Stimulated activated CD4-positive, alpha-beta T cell treated with anti-CD3 and anti-CD28 coated beads, TNF-alpha, amount 100 ng/mL, for 4 hours (primary cell): ENCODE data around the gene LGALS9.
"Not testable (repeated sequence)": the region's sequence is repeated elsewhere in the genome, so short reads cannot be mapped to it uniquely, and the experiment has no call there.

Experiments used
- DNase-seq, 3 experiments: peaks; one replicate each; pipeline ENCODE4 v3.0.0-alpha.2; 2020; ENCODE audit warnings: low read depth in 3 of 3

The LGALS9 gene

DNA sequence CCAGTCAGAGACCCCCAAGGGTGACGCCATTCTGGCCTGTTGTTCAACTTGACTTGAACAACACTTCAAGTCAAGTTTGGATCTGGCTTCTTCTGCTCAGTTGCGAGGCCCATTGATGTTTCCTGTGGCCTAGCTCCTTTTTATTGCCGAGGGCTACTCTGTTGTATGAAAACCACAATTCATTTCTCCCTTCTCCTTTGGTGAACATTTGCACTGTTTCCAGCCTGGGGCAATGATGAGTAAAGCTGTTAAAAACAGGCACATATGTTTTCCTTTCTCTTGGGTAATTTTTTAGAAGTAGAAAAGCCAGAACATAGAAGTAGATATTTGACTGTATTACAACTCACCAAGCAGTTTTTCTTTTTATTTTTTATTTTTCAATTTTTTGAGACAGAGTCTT is 1.7 kb upstream of the LGALS9 start:
- not testable (repeated sequence) for DNase-seq

DNA sequence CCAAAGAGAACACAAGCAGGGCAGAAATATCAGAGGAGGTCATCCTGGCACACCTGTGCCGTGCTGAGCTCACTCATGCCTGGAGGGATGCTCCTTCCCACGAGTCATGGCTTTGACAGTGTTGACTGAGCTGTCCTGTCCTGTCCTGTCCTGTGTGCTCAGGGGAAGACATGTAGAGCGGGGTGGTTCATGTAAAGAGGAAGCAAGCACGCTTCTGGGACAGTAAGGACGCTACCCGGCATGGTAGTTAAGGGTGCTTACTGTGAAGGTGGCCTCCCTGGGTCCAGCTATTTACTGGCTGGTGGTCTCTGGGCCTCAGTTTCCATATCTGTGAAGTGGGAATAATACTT is 398 bp downstream of the LGALS9 start:
- peak in 1 of 3 experiments; percentile 6 for DNase-seq

DNA sequence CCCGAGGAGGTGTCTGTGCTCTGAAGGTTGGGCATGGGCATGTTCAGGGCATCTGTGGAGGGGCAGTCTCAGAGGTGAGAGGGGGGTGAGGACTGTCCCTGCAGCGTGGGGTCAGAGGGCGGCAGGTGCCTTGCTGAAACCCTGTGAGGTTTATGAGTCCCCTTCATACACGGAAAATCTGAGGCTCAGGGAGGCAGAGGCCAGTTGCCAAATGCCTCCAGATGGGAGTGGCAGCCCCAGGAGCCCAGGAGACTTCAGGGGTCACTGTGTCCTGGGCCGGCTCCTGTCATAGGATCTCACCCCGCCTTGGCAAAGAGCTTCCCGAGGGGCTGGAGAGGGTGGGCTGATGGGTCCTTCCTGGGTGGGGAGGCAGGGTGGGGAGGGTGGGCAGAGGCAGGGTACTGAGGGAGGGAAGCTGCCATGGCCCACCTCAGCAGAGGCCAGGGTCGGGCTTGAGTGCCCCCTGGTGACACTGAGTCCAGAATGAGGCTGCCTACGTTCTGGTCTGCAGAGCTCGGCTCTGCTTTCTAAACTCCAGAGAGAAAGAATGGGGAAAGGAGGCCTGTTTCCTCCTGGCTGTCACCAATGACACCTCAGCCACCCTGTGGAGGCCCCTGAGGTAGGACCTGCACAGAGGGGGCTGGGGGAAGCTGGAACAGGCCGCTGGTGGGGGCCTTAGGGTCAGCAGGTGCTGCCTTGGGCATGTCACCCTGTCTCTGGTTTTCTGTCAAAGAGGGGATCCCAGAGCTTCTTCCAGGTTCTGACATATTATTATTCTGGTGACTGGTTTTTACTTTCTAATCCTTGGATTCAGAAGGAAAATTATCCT is 1.1 kb downstream of the LGALS9 start:
- DNase-seq = no peak

DNA sequence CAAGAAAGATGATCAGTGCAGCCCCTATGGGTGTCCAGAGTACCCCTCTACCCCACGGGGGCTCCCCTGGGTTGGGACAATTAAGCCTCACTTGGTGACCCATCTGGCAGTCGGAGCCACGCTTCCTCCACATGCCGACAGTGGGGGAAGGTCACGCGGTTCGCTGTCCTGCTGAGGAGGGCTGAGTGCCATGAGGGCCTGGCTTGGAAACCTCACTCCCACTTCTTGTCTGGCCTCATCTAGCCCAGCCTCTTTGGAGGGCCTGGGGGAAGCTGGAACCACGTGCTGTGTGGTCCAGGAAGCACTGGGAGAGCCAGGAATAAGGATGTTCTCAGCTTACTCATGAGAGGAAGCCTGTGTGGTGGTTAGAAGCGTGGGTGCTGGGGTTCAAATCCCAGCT is 1.8 kb downstream of the LGALS9 start:
- not testable (repeated sequence) for DNase-seq

DNA sequence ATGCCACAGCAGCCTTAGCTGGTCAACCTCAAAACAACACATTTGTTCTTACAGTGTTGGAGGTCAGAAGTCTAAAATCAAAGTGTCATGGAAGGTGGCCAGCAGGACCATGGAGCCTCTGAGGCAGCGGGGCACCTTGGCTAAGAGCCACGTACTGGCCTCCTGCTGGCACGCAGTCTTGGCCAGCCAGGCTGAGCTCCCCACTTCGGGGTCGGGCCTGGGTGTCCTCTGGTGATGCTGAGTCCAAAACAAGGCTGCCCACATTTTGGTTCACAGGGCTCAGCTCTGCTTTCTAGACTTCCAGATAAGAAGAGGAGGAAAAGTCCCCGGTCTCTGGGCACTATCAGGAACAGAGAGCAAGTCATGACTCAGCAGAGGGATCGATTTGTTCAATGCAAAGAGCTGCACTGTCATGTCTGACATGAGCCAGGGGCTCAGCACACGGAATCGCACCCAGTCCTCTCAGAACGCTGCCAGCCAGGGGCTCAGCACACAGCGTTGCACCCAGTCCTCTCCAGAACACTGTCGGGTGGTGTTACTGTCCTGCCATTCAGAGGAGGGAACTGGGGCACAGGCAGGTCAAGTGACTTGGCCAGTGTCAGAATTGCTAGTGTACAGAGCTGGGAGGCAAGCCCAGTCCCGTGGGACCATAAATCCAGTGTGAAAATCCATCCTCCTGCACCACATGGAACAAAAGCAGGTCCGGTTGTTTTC is 2.5 kb downstream of the LGALS9 start:
- no peak for DNase-seq

DNA sequence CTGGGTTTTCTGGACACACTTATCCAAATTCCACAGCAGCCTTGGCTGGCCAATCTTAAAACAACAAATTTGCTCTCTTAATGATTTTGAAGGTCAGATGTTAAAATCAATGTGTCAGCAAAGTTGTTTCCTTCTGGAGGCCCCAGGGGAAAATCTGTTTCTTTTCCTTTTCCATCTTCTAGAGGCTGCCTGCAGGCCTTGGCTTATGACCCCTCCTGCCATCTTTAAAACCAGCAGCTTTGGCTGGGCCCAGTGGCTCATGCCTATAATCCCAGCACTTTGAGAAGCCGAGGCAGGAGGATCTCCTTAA is 3.0 kb downstream of the LGALS9 start:
- no peak for DNase-seq

DNA sequence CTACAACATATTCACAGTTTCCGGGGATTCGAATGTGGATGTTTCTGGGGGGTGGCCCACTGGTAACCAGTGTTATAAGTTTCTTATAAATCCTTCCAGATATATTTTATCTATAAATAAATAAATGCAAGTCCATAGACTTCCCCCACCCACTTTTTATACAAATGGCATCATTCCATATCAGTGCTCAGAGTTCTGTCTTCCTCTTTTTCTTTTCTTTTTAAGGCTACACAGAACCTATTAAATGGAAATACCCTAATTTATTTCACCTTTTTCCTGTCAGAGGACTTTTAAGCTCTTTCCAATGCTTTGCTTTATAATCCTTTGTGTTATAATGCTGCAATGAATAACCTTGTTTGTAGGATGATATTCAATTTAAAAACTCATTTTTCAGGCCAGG is 3.8 kb downstream of the LGALS9 start:
- no peak for DNase-seq

DNA sequence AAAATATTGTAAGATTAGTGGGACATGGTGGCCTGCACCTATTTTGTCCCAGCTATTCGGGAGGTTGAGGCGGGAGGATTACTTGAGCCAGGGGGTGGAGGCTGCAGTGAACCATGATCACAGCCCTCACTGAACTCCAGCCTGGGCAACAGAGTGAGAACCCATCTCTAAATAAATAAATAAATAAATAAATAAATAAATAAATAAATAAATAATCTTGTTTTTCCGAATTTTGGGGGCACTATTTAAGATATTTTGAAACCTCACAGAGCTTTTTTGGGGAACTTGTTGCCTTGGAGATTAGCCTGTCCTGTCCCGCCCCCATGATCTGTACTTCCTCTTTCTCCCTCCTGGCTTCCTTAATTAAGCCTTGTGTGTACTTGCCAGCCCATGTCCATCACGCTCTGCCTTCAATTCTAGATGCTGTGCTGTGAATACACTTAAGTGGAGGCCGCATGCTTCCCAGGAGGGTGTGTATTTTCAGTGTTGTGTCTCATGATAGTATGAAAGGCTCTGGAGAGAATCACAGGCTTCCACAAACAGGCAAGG is 4.4 kb downstream of the LGALS9 start:
- DNase-seq = no peak

DNA sequence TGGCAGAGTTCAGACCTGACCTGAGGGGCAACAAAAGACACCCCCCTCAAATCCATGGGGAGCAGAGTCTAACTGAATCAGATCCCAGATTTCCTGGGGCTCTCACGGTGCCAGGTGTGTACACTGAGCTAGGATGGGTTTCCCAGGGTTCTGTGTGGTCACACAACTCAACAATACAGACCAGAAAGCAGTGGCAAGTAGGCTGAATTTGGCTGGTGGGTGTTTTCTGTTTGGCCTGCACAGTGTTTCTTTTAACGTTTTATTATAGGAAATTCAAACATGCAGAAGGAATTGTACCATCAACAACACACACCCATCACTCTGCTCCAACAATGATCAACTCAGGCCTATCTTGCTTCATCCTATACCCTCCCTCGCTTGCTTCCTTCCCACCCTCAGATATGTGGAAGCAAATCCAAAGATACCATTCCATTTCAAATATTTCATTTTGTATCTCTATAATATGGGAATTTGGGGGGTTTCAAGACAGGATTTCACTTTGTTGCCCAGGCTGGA is 5.1 kb downstream of the LGALS9 start:
- not testable (repeated sequence) for DNase-seq

DNA sequence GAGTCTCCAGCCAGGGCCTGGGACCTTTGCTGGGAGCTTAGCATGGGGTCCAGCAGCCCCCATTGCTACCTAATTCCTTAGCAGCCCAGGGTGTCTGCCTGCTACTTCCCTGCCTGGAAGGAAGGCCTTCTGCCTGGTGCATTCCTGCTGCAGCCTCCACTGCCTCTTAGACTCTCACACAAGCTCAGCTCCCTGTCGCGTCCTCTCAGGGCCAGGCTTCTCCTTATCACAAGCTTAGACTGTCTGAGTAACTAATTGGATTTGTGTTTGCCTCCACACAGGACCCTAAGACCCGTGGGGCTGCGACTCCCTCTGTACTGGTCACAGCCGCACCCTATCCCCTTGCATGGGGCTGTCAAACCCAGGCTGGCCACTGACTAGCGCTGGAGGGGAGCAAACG is 6.8 kb downstream of the LGALS9 start:
- DNase-seq = not testable (repeated sequence)

DNA sequence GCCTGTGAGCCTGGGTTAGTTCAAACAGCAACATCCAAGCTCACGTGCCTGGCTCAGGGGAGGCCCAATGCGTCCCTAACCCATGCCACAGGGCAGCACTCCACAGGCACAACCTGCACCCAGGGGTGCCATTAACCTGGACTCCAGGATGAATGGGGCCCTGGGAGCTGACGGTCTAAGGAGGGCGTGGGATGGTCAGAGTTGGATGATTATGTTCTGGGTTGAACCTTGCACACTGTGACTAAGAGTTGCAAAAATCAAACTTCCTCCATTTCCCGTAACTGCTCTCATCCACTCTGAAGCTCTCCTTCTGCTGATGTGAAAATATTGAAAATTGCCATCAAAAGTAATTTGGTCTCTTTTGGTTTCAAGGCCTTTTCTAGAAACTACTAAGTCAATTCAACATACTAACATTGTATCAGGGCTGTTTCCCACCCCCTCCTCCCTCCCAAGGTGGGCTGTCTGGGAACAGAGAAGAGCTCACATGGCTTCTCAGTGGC is 7.5 kb downstream of the LGALS9 start:
- DNase-seq = not testable (repeated sequence)

DNA sequence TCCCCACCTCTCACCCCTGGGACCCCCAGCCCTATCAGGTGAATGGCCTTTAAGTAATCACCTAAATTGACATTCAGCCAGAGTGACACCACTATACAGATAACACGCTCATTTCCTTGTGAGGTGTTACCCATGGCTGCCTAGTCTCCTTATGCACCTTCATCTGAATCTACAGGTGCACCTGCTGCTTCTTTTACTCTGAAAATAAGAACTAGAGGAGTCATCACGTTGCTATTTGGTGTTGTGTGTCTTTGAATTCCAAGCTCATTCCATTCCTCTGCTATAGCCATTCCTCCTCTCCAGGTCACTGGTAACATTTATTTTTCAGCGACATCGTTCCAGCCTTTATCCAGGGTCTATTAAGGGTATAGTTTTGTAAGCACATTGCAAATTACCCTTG is 9.8 kb downstream of the LGALS9 start:
- no peak for DNase-seq

DNA sequence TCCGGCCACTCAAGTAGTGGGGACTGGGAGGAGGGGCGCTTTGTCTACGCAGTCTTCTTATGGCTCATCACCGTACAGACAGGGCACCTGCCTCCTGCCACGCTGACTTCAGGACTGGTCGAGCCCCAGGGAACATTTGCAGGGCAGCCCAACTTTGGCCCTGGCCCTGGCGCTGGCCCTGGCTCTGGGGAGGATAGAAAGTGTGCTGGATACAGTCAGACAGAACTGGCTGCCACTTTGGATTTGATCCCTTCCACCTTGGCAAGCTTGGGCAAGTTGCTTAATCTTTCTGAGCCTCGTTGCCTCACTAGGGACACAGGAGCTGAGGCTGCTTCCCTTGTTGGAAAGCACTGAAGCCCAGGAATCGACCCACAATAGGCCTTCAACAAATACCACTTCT is 13.6 kb downstream of the LGALS9 start:
- no peak for DNase-seq

DNA sequence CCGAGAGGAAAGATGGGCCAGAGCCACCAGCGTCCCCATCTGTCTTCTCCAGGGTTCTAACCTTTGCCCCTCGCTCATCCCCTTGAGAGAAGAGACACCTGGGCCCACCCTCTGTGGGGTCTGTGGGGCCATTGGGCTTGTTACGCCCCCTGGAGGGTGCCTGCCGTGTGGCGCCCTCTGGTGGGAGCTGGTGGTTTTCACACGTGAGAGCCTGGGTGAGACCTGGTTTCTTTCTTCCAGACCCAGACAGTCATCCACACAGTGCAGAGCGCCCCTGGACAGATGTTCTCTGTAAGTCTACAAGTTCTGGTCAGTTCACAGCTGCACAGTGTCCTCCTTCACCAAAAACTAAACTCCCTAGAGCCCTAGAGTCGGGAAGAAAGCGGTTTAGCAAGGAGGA is 14.6 kb downstream of the LGALS9 start:
- not testable (repeated sequence) for DNase-seq

DNA sequence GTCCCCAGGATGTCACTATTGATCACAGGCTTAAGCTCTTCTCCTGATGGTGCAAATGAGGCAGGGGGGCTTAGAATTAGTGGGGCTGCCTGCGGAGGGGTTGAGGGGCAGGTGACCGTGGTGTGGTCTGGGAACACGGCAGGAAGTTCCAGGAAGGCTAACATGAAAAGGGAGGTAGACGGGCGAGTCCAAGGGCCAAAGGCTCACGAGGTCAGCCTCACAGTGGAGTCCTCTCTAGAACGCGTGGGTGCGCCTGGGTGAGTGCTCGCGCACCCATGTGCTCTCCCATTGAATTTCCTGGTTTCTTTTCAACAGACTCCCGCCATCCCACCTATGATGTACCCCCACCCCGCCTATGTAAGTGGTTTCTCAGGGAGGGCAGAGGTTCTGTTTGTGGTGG is 15.2 kb downstream of the LGALS9 start:
- DNase-seq = no peak

DNA sequence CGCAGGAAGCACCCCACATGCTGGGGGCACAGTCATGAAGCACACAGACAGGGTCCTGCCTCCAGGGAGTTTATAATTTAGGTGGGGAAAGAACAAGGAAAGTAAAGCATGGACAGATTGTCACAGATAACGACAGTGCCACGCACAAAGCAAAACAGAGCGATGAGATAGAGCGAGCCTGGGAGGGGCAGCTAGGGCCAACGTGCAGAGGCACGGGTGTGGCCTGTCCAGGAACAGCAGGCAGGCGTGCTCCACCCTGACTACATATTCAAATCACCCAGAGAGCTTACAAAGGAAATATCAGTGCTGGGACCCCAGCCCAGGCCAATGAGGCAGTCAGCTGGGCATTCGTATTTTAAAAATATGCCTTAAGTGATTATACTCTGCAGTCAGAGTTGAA is 16.8 kb downstream of the LGALS9 start:
- no peak for DNase-seq

DNA sequence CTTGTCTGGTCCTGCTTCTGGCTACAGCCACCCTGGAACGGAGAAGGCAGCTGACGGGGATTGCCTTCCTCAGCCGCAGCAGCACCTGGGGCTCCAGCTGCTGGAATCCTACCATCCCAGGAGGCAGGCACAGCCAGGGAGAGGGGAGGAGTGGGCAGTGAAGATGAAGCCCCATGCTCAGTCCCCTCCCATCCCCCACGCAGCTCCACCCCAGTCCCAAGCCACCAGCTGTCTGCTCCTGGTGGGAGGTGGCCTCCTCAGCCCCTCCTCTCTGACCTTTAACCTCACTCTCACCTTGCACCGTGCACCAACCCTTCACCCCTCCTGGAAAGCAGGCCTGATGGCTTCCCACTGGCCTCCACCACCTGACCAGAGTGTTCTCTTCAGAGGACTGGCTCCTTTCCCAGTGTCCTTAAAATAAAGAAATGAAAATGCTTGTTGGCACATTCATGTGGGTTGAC is 18.2 kb downstream of the LGALS9 start:
- not testable (repeated sequence) for DNase-seq

DNA sequence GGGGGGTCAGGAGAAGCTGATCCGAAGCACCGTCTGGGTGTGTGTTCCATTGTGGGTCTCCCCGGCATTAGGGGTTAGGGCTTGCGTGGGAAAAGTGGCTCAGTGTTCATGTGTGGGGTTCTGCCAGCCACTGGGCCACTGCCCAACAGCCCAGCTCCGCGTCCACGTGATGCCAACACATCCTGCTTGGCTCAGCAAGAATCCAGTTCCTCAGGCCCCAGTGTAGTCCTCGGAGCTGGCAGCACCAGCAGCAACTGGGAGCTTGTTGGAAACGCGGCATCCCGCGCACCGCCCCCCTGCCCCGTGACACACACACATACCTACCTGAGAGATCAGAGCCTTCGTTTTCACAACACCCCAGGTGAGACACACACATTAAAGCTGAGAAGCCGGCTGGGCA is 18.9 kb downstream of the LGALS9 start:
- no peak for DNase-seq

DNA sequence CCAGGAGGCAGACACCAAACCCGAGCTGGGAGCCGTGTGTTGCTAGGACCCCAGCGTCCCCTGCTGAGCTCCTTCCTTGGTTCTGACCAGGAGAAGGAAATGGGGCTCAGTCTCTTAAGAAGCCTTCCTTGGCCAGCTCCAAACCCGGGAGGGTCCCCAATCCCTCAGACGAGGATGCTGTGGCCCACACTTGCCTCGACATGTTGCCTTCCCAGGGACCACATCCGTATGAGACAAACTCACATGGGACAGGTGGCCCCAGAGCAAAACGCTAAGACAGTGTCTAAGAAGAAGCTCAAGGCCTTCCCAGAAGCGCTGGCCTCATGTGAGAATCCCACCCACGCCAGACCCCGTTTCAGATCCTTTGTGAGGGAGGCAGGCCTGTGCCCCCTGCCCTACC is 19.8 kb downstream of the LGALS9 start:
- no peak for DNase-seq

DNA sequence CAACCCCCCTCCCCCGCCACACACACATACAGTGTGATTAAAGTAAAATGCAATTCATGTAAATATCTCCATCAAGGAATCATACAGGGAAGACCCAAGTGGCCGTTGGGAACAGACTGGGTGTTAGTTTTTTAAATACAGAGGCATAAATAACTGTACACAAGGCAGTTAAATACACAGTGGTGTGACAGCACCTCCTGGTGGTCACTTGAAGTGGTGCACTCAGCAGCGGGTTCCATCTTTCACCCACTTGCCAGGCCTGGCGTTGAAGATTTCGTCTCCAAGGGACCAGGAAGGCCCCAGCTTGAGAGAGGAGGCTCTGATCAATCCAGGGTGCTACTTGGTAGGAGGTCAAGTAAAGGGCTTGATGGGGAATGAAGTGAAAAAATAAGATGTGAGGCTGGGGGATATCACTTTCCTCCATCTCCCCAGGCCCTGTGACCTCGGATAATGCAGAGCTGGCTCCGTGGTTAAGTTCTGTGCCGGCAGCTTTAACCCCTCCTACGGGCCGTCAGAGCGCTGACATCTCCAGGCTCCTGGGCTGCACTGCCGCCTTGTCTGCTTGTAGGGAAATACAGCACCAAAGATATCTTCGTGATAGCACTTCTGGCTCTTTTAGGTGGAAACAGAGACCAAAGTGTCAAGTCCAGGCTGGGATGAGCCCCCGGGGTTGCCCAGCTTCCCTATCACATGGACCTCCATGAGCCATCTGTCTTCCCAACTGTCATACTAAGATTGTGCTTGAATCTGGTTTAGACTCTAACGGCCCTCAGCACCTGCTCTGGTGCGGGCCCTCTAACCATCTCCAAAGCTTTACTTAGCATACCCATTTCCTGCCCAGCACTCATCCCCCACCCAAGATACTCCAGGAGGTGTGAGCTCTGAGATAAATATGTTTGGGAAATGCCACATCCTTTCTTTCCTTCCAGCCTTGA is 20.7 kb downstream of the LGALS9 start:
- peak; percentile 29 to 45 (median 41) for DNase-seq

DNA sequence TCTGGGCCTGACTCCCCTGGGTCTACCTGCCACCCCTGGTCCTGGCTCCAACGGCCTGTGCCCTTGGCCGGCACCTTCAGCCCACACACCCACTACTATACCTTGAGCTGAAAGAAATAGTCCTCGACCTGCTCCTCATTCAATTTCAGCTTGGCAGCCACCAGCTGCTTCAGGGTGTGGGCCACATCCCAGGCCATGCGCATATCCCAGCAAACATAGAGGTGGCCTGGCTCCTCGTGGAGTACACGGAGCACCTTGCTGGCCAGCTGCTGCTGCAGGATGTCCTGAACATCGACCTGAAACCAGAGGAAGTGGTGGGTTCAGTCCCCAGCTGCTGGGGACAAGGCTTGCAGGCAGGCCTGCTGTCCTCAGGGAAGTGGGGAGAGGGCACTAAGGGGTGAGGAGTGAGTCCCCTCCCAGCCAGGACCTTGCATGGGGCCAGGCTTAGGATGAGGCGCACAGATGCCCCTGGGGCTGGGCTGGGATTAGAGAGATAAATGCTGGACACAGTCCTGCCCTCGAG is 22.5 kb downstream of the LGALS9 start:
- DNase-seq = not testable (repeated sequence)
